H7 (cell line): ENCODE measurements around the gene ZEB1. TPM values are rescaled to one million over a fixed set of nuclear protein-coding genes. Genes with fewer than 3 reads are reported as not detected.

Source experiments
- DNase-seq: peaks from one replicate; pipeline ENCODE4 v3.0.0; 2012
- H3K27me3 ChIP-seq: 2 replicates; pipeline ENCODE4 v1.6.0; 2011; ENCODE audit warnings: mild to moderate bottlenecking, low read length; ENCODE audit not compliant: control insufficient read depth, insufficient read depth
- H3K36me3 ChIP-seq: replicated peaks from 2 replicates; pipeline ENCODE4 v1.5.1; 2011; ENCODE audit warnings: low read length; ENCODE audit not compliant: control insufficient read depth, insufficient read depth
- H3K4me3 ChIP-seq: 2 replicates; pipeline ENCODE4 v1.5.1; 2011; ENCODE audit warnings: low read depth, mild to moderate bottlenecking, control low read depth, low read length, moderate library complexity; ENCODE audit not compliant: insufficient read depth
- total RNA-seq: library from RNA; depleted of rRNA; stranded (reverse); fragments of >200 nt; shearing (Covaris generic); gene quantifications from 2 replicates; pipeline ENCODE4 v1.2.3, GENCODE V29; 2014

ZEB1 gene
- total RNA-seq, 1 experiment from 2014 or later: 6.8 TPM

- no peaks in the 10 kb centered on the region for H3K27me3 ChIP-seq
- no peak for DNase-seq
- H3K4me3 ChIP-seq: no peak overlapping the region
- no peaks in the 10 kb centered on the region for H3K36me3 ChIP-seq
Observed at GRCh38 chr10:31304291-31304970, 14.6 kb upstream of the ZEB1 start.

- no peak for DNase-seq
- Histone ChIP-seq H3K36me3 (no peaks in the 10 kb centered on the region), H3K27me3 (peaks cover 6% of the 10 kb centered on the region; the same call in 1 of the 2 replicates), H3K4me3 (no peak overlapping the region)
Observed at GRCh38 chr10:31313396-31313795, 5.6 kb upstream of the ZEB1 start.

GRCh38 chr10:31314256-31315150 is 4.5 kb upstream of the ZEB1 start:
- DNase-seq: no peak
- H3K4me3 ChIP-seq: no peak overlapping the region
- H3K27me3 ChIP-seq: peaks cover 6% of the 10 kb centered on the region; the same call in 1 of the 2 replicates
- H3K36me3 ChIP-seq: no peaks in the 10 kb centered on the region

- no peak for DNase-seq
- no peak overlapping the region for H3K4me3 ChIP-seq
- H3K36me3 ChIP-seq: no peaks in the 10 kb centered on the region
- peaks cover 10% of the 10 kb centered on the region; the same call in 1 of the 2 replicates for H3K27me3 ChIP-seq
Observed at GRCh38 chr10:31315453-31315852, 3.6 kb upstream of the ZEB1 start.

- H3K36me3 ChIP-seq: no peaks in the 10 kb centered on the region
- no peak for DNase-seq
- peaks cover 27% of the 10 kb centered on the region for H3K27me3 ChIP-seq
- H3K4me3 ChIP-seq: no peak overlapping the region
Observed at GRCh38 chr10:31317171-31317570, 1.8 kb upstream of the ZEB1 start.

GRCh38 chr10:31317652-31318381 is 1.2 kb upstream of the ZEB1 start:
- H3K27me3 ChIP-seq: peaks cover 32% of the 10 kb centered on the region
- no peak for DNase-seq
- H3K36me3 ChIP-seq: no peaks in the 10 kb centered on the region
- H3K4me3 ChIP-seq: peak overlapping the region; percentile 83

GRCh38 chr10:31318382-31318853 is 598 bp upstream of the ZEB1 start:
- DNase-seq: peak; percentile 59
- Histone ChIP-seq H3K27me3 (peaks cover 37% of the 10 kb centered on the region), H3K4me3 (peak overlapping the region; percentile 83), H3K36me3 (no peaks in the 10 kb centered on the region)

GRCh38 chr10:31319602-31320549 is 860 bp downstream of the ZEB1 start:
- Histone ChIP-seq H3K36me3 (no peaks in the 10 kb centered on the region), H3K27me3 (peaks cover 43% of the 10 kb centered on the region), H3K4me3 (peak overlapping the region; percentile 83)
- DNase-seq: peak; percentile 77

GRCh38 chr10:31320550-31321211 is 1.7 kb downstream of the ZEB1 start:
- DNase-seq: peak; percentile 60
- peaks cover 43% of the 10 kb centered on the region for H3K27me3 ChIP-seq
- peak overlapping the region; percentile 53 for H3K4me3 ChIP-seq
- no peaks in the 10 kb centered on the region for H3K36me3 ChIP-seq

GRCh38 chr10:31321396-31321941 is 2.5 kb downstream of the ZEB1 start:
- DNase-seq: no peak
- Histone ChIP-seq H3K4me3 (peak overlapping the region; percentile 53; the same call in 1 of the 2 replicates), H3K36me3 (no peaks in the 10 kb centered on the region), H3K27me3 (peaks cover 43% of the 10 kb centered on the region)

GRCh38 chr10:31322647-31323046 is 3.6 kb downstream of the ZEB1 start:
- no peaks in the 10 kb centered on the region for H3K36me3 ChIP-seq
- H3K27me3 ChIP-seq: peaks cover 41% of the 10 kb centered on the region
- no peak overlapping the region for H3K4me3 ChIP-seq
- no peak for DNase-seq

GRCh38 chr10:31340343-31340742 is 21.3 kb downstream of the ZEB1 start:
- H3K36me3 ChIP-seq: no peaks in the 10 kb centered on the region
- DNase-seq: no peak
- no peak overlapping the region for H3K4me3 ChIP-seq
- H3K27me3 ChIP-seq: no peaks in the 10 kb centered on the region

GRCh38 chr10:31341552-31341951 is 22.5 kb downstream of the ZEB1 start:
- no peaks in the 10 kb centered on the region for H3K36me3 ChIP-seq
- no peak overlapping the region for H3K4me3 ChIP-seq
- H3K27me3 ChIP-seq: no peaks in the 10 kb centered on the region
- DNase-seq: no peak
